ENCODE measurements around the gene HORMAD1.
"Not testable (repeated sequence)": the region's sequence is repeated elsewhere in the genome, so short reads cannot be mapped to it uniquely, and the experiment has no call there.

HORMAD1 gene

GRCh38 chr1:150720098-150720497 lies 597 bp downstream of the HORMAD1 start:
- TF ChIP-seq SPI1 (IDR thresholded peaks at IDR 0.05; ENCODE audit: borderline replicate concordance, low read depth) (no peak), REST (IDR thresholded peaks at IDR 0.05; ENCODE audit: insufficient replicate concordance, low read depth) (no peak), GABPA (IDR thresholded peaks at IDR 0.05; ENCODE audit: low read depth) (no peak), POLR2AphosphoS5 (IDR thresholded peaks at IDR 0.05; ENCODE audit: low read depth) (no peak), CTCF (IDR thresholded peaks at IDR 0.05; ENCODE audit: insufficient read depth, low read length) (no peak)
- Histone ChIP-seq H3K27ac (replicated peaks) (no peak overlapping the region), H3K4me3 (replicated peaks; ENCODE audit: insufficient read depth, low read length) (no peak overlapping the region), H3K27me3 (ENCODE audit: insufficient read depth, poor library complexity, severe bottlenecking) (no peaks in the 10 kb centered on the region)
- no peak for DNase-seq (ENCODE audit: low read depth in 1 of 2, low spot score in 1 of 2)

- Histone ChIP-seq H3K4me3 (replicated peaks; ENCODE audit: insufficient read depth, low read length) (no peak overlapping the region), H3K27ac (replicated peaks) (no peak overlapping the region), H3K27me3 (ENCODE audit: insufficient read depth, poor library complexity, severe bottlenecking) (no peaks in the 10 kb centered on the region)
- no peak for DNase-seq (ENCODE audit: low read depth in 1 of 2, low spot score in 1 of 2)
- TF ChIP-seq REST (IDR thresholded peaks at IDR 0.05; ENCODE audit: insufficient replicate concordance, low read depth) (no peak), GABPA (IDR thresholded peaks at IDR 0.05; ENCODE audit: low read depth) (no peak), SPI1 (IDR thresholded peaks at IDR 0.05; ENCODE audit: borderline replicate concordance, low read depth) (no peak), CTCF (IDR thresholded peaks at IDR 0.05; ENCODE audit: insufficient read depth, low read length) (no peak), POLR2AphosphoS5 (IDR thresholded peaks at IDR 0.05; ENCODE audit: low read depth) (no peak)
These were observed 2.3 kb downstream of the HORMAD1 start for GRCh38 chr1:150718225-150718891.

- H3K27me3 ChIP-seq (ENCODE audit: insufficient read depth, poor library complexity, severe bottlenecking); H3K4me3 ChIP-seq (replicated peaks; ENCODE audit: insufficient read depth, low read length); DNase-seq (ENCODE audit: low read depth in 1 of 2, low spot score in 1 of 2); H3K27ac ChIP-seq (replicated peaks): not testable (repeated sequence)
These were observed 11.7 kb downstream of the HORMAD1 start for GRCh38 chr1:150709031-150709430.

GRCh38 chr1:150708595-150708994 lies 12.1 kb downstream of the HORMAD1 start:
- no peak overlapping the region for H3K4me3 ChIP-seq (replicated peaks; ENCODE audit: insufficient read depth, low read length)
- H3K27me3 ChIP-seq (ENCODE audit: insufficient read depth, poor library complexity, severe bottlenecking), result no peaks in the 10 kb centered on the region
- no peak overlapping the region for H3K27ac ChIP-seq (replicated peaks)
- TF ChIP-seq CTCF (IDR thresholded peaks at IDR 0.05; ENCODE audit: insufficient read depth, low read length) (no peak), POLR2AphosphoS5 (IDR thresholded peaks at IDR 0.05; ENCODE audit: low read depth) (no peak), REST (IDR thresholded peaks at IDR 0.05; ENCODE audit: insufficient replicate concordance, low read depth) (no peak), GABPA (IDR thresholded peaks at IDR 0.05; ENCODE audit: low read depth) (no peak), SPI1 (IDR thresholded peaks at IDR 0.05; ENCODE audit: borderline replicate concordance, low read depth) (no peak)
- DNase-seq (ENCODE audit: low read depth in 1 of 2, low spot score in 1 of 2), result no peak
